WTC11 (cell line): ENCODE data around the gene ANO10.

Experiments
- ATF1 ChIP-seq: sonication (generic); formaldehyde crosslinking; IDR thresholded peaks from 2 replicates; pipeline ENCODE4 v1.8.1; 2023; ENCODE audit warnings: mild to moderate bottlenecking, moderate library complexity, missing genetic modification reagents
- MYBL2 ChIP-seq: sonication (generic); formaldehyde crosslinking; IDR thresholded peaks from 2 replicates; pipeline ENCODE4 v1.8.1; 2023; ENCODE audit warnings: mild to moderate bottlenecking, moderate library complexity, missing genetic modification reagents
- SOX15 ChIP-seq: fragments of 250-450 bp; sonication (Bioruptor Pico); IDR thresholded peaks from 2 replicates; pipeline ENCODE4 v1.9.0; 2021; ENCODE audit warnings: mild to moderate bottlenecking
- SP1 ChIP-seq: sonication (generic); formaldehyde crosslinking; conservative IDR thresholded peaks from 2 replicates; pipeline ENCODE4 v1.8.1; 2022; ENCODE audit warnings: missing genetic modification reagents
- TEAD1 ChIP-seq: sonication (generic); formaldehyde crosslinking; IDR thresholded peaks from 2 replicates; pipeline ENCODE4 v1.8.0; 2022; ENCODE audit warnings: mild to moderate bottlenecking, missing genetic modification reagents

- TF ChIP-seq SP1 (CRISPR knock-in tag): no peak
- TF ChIP-seq ATF1 (CRISPR knock-in tag): no peak
- TF ChIP-seq TEAD1 (CRISPR knock-in tag): no peak
- TF ChIP-seq MYBL2 (CRISPR knock-in tag): no peak
- no peak for TF ChIP-seq SOX15 (CRISPR knock-in tag)
Measured at GRCh38 chr3:43478118-43478785, 143.6 kb downstream of the ANO10 start.
